Neural crest cell (in vitro differentiated cells): Measurements from ENCODE around the gene GDA. TPM values are rescaled to one million over a fixed set of nuclear protein-coding genes. Genes with fewer than 3 reads are reported as not detected.

ENCODE experiments used
- DNase-seq: peaks from one replicate; pipeline ENCODE4 v3.0.0; 2021; ENCODE audit warnings: low read depth, mixed read lengths, low spot score
- H3K27ac Mint-ChIP-seq: one replicate; pipeline ENCODE4 v1.8.0; 2021; ENCODE audit warnings: mild to moderate bottlenecking, mixed read lengths; ENCODE audit not compliant: unreplicated experiment
- H3K27me3 Mint-ChIP-seq: 2 replicates; pipeline ENCODE4 v1.8.0; 2021; ENCODE audit warnings: low read depth, mild to moderate bottlenecking, mixed read lengths
- H3K36me3 Mint-ChIP-seq: 2 replicates; pipeline ENCODE4 v1.8.0; 2021; ENCODE audit warnings: low read depth, mild to moderate bottlenecking, mixed read lengths
- H3K4me1 Mint-ChIP-seq: 2 replicates; pipeline ENCODE4 v1.8.0; 2021; ENCODE audit warnings: mixed read lengths
- H3K4me3 Mint-ChIP-seq: one replicate; pipeline ENCODE4 v1.8.0; 2021; ENCODE audit warnings: mild to moderate bottlenecking, mixed read lengths
- H3K9me3 Mint-ChIP-seq: 2 replicates; pipeline ENCODE4 v1.8.0; 2021; ENCODE audit warnings: mixed read lengths
- CTCF ChIP-seq: fragments of 200-600 bp; sonication (generic); conservative IDR thresholded peaks from 2 replicates; pipeline ENCODE4 v1.5.0; 2021; ENCODE audit warnings: antibody characterized with exemption, mild to moderate bottlenecking
- total RNA-seq: library from RNA; stranded (reverse); gene quantifications from 2 replicates; pipeline ENCODE4 v1.2.1, GENCODE V29; 2021

The GDA gene
- total RNA-seq, 1 donor from 2014 or later = 12.3 TPM

- no peak for DNase-seq
- Mint-ChIP-seq H3K4me1 (peaks cover 6% of the 10 kb centered on the region), H3K4me3 (no peak overlapping the region), H3K36me3 (no peaks in the 10 kb centered on the region), H3K9me3 (no peaks in the 10 kb centered on the region), H3K27me3 (no peaks in the 10 kb centered on the region), H3K27ac (no peak overlapping the region)
- TF ChIP-seq CTCF = no peak
Measured at GRCh38 chr9:72247549-72247948, 98.3 kb downstream of the GDA start.

DNA sequence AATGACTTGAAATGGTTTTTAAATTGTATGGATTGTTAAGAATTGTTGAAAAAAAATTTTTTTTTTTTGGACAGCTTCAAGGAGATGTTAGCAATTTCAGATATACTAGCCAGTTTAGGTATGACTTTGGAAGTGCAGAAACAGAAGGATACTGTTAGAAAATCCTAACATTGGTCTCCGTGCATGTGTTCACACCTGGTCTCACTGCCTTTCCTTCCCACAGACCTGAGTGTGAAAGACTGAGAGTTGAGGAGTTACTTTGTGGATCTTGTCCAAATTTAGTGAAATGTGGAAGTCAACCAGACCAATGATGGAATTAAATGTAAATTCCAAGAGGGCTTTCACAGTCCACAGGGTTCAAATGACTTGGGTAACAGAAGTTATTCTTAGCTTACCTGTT, 102.3 kb downstream of the GDA start:
- no peaks in the 10 kb centered on the region for H3K36me3 Mint-ChIP-seq
- H3K27me3 Mint-ChIP-seq = no peaks in the 10 kb centered on the region
- H3K9me3 Mint-ChIP-seq = no peaks in the 10 kb centered on the region
- no peaks in the 10 kb centered on the region for H3K4me1 Mint-ChIP-seq
- no peak for DNase-seq
- H3K27ac Mint-ChIP-seq = no peak overlapping the region
- no peak for TF ChIP-seq CTCF
- no peak overlapping the region for H3K4me3 Mint-ChIP-seq

- H3K27me3 Mint-ChIP-seq = no peaks in the 10 kb centered on the region
Measured at GRCh38 chr9:72254901-72255545, 105.8 kb downstream of the GDA start.

GRCh38 chr9:72255569-72255968, 106.3 kb downstream of the GDA start:
- Mint-ChIP-seq H3K27ac (no peak overlapping the region), H3K9me3 (no peaks in the 10 kb centered on the region), H3K36me3 (peaks cover 2% of the 10 kb centered on the region), H3K27me3 (no peaks in the 10 kb centered on the region), H3K4me1 (no peaks in the 10 kb centered on the region), H3K4me3 (no peak overlapping the region)
- DNase-seq = no peak
- TF ChIP-seq CTCF = no peak

More at GRCh38 chr9:72254901-72255545, 105.8 kb downstream of the GDA start:
- Mint-ChIP-seq H3K4me3 (no peak overlapping the region), H3K36me3 (peaks cover 2% of the 10 kb centered on the region), H3K9me3 (no peaks in the 10 kb centered on the region), H3K27ac (no peak overlapping the region), H3K4me1 (no peaks in the 10 kb centered on the region)
- no peak for DNase-seq
- no peak for TF ChIP-seq CTCF

- H3K4me3 Mint-ChIP-seq = no peak overlapping the region
- no peak overlapping the region for H3K27ac Mint-ChIP-seq
- no peaks in the 10 kb centered on the region for H3K27me3 Mint-ChIP-seq
- no peak for DNase-seq
- H3K9me3 Mint-ChIP-seq = no peaks in the 10 kb centered on the region
- no peak for TF ChIP-seq CTCF
- no peaks in the 10 kb centered on the region for H3K4me1 Mint-ChIP-seq
- peaks cover 2% of the 10 kb centered on the region for H3K36me3 Mint-ChIP-seq
Measured at GRCh38 chr9:72256931-72257330, 107.7 kb downstream of the GDA start.

GRCh38 chr9:72257814-72258213, 108.6 kb downstream of the GDA start:
- no peaks in the 10 kb centered on the region for H3K9me3 Mint-ChIP-seq
- no peak for TF ChIP-seq CTCF
- no peak for DNase-seq
- no peaks in the 10 kb centered on the region for H3K4me1 Mint-ChIP-seq
- no peaks in the 10 kb centered on the region for H3K27me3 Mint-ChIP-seq
- no peak overlapping the region for H3K27ac Mint-ChIP-seq
- H3K36me3 Mint-ChIP-seq = peaks cover 2% of the 10 kb centered on the region
- H3K4me3 Mint-ChIP-seq = no peak overlapping the region
